Measurements from ENCODE around the gene QSER1. TPM values are rescaled to one million over a fixed set of nuclear protein-coding genes. Genes with fewer than 3 reads are reported as not detected.

QSER1 gene
- 24.3 and 33.0 TPM in 2 replicates for total RNA-seq

GRCh38 chr11:32892355-32893092, at the start of gene QSER1:
QSER1 (plus strand) TSS chr11:32892811; CDS start chr11:32893126, 315 bp downstream.

GRCh38 chr11:33015621-33016551, 123.3 kb downstream of the QSER1 start, which contains the start of gene DEPDC7:
DEPDC7 (plus strand) TSS chr11:33015878; CDS start chr11:33015956, 78 bp downstream.

Small RNAs within 50 kb of the gene (small RNA-seq; reads per million reads assigned to genes)
- gene RF00019: not detected

Other genes starting within 250 kb of the QSER1 start
- gene CCDC73, start 98.1 kb upstream of the QSER1 start, total RNA-seq: not detected in 2 replicates
- gene PRRG4, start 62.9 kb upstream of the QSER1 start, total RNA-seq: not detected in 2 replicates
- 2.6 and 3.3 TPM in 2 replicates for gene DEPDC7, start 123.1 kb downstream of the QSER1 start, total RNA-seq
- gene TCP11L1, start 146.8 kb downstream of the QSER1 start, total RNA-seq: 19.1 and 27.2 TPM in 2 replicates